ENCODE measurements around the gene TIMM21.
A peak's percentile ranks its signal among the peaks of the same experiment; 100 is the strongest.

Gene TIMM21

DNA sequence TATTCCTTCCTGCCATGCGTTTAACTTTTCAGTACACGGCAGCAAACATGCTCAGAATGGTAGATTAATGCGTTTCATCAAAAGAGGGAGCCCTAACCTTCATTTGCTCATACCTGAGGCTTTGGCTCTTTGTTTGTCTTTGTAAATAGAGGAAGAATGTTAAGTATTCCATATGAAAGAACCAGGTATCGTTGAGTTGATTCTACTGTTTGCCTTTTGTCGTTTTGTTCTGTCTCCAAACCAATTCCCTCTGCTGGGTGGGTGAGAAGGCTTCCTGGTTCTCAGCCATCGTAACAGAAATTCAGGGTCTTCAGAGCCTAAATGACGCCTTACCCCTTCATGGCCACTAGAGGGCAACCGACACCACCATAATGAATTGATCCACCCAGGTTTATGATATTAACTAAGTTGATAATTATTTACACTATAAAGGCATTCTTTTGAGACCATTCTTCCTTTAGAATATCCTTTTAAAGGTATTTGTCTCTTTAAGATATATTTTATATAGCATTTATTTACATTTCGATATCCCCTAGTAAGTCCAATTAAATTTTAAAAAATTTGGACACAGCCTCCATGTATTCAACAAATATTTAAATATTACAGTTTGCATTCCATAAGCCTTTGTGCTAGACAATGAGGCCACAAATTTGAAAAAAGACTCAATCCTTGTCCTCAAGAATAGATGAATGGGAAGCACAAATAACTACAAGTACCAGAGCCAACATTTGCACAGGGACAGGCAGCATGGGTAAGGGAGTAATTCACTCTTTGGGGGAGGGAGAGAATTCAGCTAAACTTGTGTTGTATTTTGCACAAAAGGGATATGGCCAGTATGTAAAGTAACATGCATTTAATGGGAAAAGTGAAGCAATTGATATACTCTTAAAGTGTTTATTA, 48.1 kb downstream of the TIMM21 start:
- peak; percentile 50 for DNase-seq

DNA sequence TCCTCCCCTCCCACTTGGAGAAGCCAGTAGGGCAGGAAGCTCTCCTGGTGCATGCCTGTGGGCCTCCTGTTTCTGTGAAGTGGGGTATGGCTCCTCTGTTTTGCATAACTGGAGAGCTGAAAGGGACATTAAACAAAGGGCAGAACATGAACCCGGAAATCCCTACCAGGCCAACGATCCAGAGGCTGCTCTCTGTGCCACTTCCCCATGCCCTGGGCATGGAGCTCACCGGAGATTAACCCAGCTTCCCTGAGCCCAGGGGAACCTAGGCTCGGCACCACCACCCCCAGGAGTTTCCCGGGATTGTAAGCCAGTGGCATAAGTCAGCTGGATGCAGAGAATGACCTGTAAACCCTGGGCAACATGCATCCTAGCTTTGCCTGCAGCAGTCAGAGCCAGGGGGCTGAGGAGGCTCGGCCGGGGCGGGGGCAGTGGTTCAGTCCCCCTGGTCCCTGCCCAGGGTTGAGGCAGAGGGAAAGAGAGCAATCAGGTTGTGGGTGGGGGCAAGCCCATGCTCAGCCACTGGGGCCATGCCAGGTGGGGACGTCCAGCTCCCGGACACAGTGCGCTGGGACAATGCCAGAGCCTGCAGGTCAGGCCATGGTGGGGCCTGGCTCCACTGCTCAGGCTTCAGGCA, 49.5 kb downstream of the TIMM21 start:
- no peak for DNase-seq

DNA sequence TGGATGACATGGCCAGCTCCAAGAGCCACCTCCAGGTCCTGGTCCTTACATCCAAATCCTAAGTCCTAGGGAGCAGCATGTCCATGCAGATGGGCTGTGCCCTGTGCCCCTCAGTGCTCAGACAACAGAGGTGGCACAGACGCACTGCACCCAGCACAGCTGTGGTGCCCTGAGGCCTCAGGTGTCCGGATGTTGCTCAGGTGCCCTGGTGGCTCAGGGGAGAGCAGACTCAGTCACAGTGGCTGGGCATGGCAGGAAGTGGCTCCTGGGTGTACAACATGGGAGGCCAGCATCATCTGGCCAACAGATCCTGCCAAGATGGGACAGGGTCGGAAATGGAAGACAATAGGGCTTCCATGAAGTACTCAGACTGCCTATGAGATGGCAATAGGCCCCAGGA, 50.1 kb downstream of the TIMM21 start:
- no peak for DNase-seq

DNA sequence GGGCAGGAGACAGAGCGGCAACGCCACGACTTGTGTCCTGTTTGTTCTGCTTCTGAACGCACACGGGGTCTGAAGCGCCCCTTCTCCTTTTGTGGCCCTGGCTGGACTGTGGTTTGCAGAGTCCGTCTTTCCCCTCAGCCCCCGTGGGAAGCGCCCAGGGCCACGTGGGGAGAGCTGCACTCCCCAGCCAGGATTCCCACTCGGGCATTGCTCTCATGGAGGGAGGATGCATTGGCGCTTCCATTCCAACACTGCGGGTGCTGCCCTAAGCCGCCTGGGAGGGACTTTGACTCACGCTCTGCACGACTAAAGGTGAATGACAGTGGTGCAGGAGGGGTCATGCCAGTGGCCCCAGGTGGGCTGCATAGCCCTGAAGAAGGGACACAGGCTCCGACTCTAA, 52.5 kb downstream of the TIMM21 start:
- no peak for DNase-seq

DNA sequence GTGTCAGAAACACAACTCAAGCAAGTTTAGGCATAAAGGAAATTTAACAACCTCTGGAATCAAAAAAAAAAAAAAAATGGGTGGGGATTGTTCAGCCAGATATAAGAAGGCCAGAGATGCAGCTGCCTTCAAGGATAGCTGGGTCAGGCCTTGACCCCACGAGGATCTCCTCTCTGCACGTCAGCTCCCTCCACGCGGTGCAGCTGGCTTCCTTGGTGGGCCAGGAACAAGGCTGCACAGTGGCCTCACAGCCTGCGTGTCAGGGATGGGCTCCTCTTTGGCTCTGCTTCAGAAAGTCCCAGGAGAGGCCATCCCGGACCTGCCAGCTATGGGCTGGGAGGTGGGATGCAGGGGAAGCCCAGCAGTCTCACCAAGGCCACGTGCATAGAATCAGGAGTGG, 55.5 kb downstream of the TIMM21 start:
- no peak for DNase-seq

DNA sequence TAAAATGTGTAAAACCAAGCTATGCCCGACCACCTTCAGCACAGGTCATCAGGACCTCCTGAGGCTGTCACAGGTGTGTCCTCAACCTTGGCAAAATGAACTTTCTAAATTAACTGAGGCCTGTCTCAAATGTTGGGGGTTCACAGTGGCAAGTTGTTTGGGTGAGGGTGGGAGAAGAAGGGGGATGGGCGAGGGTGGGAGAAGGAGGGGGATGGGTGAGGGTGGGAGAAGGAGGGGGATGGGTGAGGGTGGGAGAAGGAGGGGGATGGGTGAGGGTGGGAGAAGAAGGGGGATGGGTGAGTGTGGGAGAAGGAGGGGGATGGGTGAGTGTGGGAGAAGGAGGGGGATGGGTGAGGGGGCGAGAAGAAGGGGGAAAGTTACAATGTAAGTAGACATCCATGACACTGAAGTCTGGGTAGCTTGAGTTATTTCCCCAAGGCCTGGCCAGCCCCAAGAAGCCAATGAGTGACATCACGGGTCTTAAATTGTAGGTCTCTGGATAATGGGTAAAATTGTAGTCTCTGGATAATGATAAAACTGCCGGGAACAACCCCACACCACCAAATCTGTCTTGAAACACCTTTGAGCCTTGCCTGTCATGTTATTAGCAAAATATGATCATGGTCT, 56.3 kb downstream of the TIMM21 start:
- DNase-seq, result no peak
